Mucosa of rectum (tissue), 2 donors: ENCODE data around the gene OTOF.

Experiments used
- H3K27ac ChIP-seq, 2 donors: one replicate each; pipeline ENCODE4 v1.7.0; 2013; ENCODE audit warnings: inconsistent platforms in 2 of 2, low read depth in 2 of 2, low read length in 2 of 2
- H3K27me3 ChIP-seq, 2 donors: one replicate each; pipeline ENCODE4 v1.7.0; 2013; ENCODE audit warnings: low read length in 2 of 2; ENCODE audit not compliant: control insufficient read depth in 2 of 2, insufficient read depth in 2 of 2
- H3K36me3 ChIP-seq, 2 donors: one replicate each; pipeline ENCODE4 v1.7.0; 2013; ENCODE audit warnings: low read length in 2 of 2; ENCODE audit not compliant: control insufficient read depth in 2 of 2, insufficient read depth in 2 of 2
- H3K4me1 ChIP-seq, 2 donors: one replicate each; pipeline ENCODE4 v1.7.0; 2013; ENCODE audit warnings: low read length in 2 of 2, mild to moderate bottlenecking in 1 of 2; ENCODE audit not compliant: control insufficient read depth in 2 of 2, insufficient read depth in 2 of 2
- H3K4me3 ChIP-seq, 2 donors: one replicate each; pipeline ENCODE4 v1.7.0; 2013; ENCODE audit warnings: low read length in 2 of 2
- H3K9ac ChIP-seq, 2 donors: one replicate each; pipeline ENCODE4 v1.7.0; 2013; ENCODE audit warnings: low read length in 2 of 2, low read depth in 1 of 2, mild to moderate bottlenecking in 1 of 2
- H3K9me3 ChIP-seq, 2 donors: one replicate each; pipeline ENCODE4 v1.7.0; 2013; ENCODE audit warnings: low read length in 2 of 2; ENCODE audit not compliant: control insufficient read depth in 2 of 2
- donor health status: healthy.
- donor health status: Normal muscosa, but diverticular disease.

Gene OTOF

DNA sequence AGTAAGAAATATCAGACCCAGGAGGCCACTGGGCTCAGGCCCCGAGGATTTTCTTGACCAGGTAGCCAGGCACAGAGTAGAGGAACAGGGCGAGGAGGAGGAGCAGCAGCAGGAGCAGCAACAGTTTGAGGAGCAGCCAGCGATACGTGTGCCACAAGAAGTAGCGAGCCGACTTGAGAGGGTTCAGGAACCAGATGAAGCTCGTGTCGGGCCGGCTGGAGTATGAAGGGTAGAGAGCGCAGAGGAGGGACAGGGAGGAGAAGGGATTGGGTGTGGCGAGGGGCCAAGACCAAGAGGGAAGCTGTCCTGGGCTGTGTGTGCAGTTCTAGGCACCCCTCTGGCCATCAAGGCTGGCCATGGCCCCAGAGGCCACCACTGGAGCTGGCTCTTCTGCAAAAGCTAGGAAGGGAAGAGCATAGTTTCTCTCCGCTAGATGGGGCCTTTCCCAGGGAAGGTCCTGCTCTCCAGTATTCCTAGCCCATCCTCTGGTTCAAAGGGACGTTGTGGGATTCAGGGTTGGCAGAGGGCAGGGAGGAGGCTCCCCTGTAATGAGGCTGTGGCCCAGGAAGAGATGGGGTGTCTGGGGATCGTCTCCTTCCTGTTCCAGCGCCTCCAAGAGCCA, 17.8 kb downstream of the OTOF start:
- Histone ChIP-seq H3K27ac (no peak overlapping the region), H3K36me3 (no peaks in the 10 kb centered on the region), H3K9me3 (no peaks in the 10 kb centered on the region), H3K9ac (no peak overlapping the region), H3K4me3 (no peak overlapping the region), H3K27me3 (no peaks in the 10 kb centered on the region), H3K4me1 (peaks cover 0 to 11% of the 10 kb centered on the region in 2 donors)

DNA sequence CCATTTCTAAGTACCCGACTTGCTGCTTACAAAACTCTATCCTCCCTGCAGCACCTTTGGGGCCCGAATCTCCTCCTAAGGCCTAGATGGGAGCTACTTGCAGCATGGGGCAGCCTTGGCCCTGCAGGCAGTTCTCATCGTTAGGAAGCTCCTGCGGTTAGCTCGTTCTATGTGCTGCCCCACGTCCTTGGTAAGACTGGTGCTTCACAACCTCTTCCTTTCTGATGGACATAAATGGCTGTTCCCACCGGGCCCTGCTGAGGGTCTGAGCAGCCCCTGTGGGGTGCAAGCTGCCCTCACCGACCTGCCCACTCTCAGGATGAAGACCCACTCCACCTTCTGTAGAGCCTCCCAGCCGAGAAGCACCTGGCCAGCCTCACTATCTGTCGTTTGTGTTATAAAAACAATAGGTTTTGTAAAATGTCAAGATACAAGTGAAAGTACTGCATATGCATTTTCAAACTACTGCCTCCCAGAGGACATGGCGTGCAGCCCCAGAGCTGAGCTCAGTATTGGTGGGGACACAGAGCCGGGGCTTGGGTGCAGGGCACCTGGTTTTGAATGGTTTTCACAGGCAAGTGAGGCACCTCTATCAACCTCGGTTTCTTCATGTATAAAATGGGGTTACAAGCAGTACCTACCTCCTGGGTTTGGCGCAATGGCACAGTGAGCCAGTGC, 19.4 kb downstream of the OTOF start:
- Histone ChIP-seq H3K36me3 (no peaks in the 10 kb centered on the region), H3K27me3 (no peaks in the 10 kb centered on the region), H3K4me1 (peaks cover 0 to 11% of the 10 kb centered on the region in 2 donors), H3K27ac (no peak overlapping the region), H3K9ac (no peak overlapping the region), H3K9me3 (no peaks in the 10 kb centered on the region), H3K4me3 (no peak overlapping the region)

DNA sequence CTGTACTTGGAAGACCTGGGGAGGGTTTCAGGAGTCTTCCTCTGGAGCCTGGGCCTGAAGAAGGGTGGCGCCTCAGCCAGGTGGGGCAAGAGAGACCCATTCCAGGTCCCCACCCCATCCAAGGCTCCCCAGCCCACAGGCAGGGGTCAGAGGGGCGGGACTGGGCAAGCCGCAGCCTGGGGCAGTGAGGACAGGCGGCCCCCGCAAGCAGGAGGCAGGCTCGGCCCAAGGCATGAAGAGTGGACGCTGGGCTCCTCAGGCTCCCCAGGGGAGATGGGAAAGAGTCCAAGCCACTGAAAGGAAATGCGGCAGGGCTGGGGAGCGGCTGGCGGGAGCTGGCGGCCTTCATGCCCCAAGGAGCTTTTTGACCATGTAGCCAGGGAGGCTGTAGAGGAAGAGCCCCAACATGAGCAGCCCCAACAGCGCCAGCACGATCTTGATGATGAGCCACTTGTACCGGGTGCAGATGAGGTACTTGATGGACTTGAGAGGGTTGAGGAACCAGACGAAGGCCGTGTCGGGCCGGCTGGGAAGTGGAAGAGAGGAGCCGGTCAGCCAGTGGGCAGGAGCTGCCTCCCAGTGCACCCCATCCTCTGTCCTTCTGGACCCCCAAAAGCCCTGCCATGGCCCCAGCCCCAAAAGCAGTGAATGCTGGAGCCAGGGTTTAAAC, 20.1 kb downstream of the OTOF start:
- no peaks in the 10 kb centered on the region for H3K27me3 ChIP-seq
- no peak overlapping the region for H3K9ac ChIP-seq
- no peaks in the 10 kb centered on the region for H3K9me3 ChIP-seq
- H3K27ac ChIP-seq: no peak overlapping the region
- H3K36me3 ChIP-seq: no peaks in the 10 kb centered on the region
- H3K4me3 ChIP-seq: no peak overlapping the region
- peaks cover 0 to 11% of the 10 kb centered on the region in 2 donors for H3K4me1 ChIP-seq

DNA sequence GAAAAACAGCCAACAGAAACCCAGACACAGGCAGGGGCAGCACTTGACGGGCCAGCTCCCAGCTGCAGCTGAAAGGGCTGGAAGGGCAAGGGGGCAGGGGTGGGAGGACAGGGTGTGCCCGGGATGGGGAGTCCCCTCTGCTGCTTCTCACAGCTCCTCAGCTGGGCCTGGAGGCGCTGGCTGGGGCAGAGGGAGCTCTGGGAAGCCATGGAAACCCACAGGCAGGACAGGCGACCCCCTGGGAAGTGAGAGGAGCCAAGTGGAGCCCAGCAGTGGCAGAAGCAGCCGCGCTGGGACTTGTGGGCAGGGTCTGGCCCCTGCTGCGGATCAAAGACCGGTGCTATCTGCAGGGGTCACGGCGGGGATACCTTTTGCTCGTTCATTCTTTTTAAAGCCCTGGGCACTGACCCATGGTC, 20.7 kb downstream of the OTOF start:
- no peak overlapping the region for H3K27ac ChIP-seq
- no peaks in the 10 kb centered on the region for H3K9me3 ChIP-seq
- H3K27me3 ChIP-seq: no peaks in the 10 kb centered on the region
- H3K4me3 ChIP-seq: no peak overlapping the region
- peaks cover 0 to 11% of the 10 kb centered on the region in 2 donors for H3K4me1 ChIP-seq
- H3K36me3 ChIP-seq: no peaks in the 10 kb centered on the region
- no peak overlapping the region for H3K9ac ChIP-seq

DNA sequence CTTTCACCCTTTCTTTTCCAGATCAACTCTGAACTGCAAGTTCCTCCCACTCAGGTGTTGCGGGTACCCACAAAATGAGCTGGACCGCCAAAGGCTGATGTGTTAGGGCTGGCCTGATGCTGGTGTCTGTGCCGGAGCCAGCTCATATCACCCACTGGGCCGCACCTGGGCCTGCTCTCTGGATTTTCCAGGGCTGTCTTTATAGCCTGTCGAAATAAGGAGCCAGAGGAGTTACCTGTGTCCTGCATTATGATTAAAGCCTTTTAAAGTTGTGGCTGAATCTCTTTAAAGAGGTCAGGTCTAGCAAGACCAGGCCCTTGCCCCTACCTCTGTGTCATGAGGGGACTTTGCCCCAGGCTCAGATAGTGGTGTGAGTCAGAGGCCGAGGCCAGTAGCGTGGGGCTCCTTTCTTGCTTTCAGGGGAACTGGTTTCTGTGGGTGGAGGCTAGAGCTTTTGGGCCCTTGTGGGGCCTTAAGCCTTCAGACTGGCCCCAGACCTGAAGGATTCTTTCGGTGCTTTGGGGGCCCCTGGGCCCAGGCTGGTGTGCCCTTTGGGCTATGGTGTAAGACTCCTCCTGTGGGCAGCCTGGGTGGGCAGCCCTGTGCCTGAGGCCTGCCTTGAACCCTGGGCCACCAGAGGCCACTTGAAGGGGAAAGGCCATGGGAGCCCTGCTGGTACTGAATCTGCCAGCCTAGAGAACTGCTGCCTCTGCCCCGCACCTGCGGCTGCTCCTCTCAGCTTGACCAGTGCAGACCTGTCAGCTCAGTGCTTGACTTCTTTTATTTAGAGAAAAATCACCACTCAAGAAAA, 21.3 kb downstream of the OTOF start:
- Histone ChIP-seq H3K9ac (no peak overlapping the region), H3K36me3 (no peaks in the 10 kb centered on the region), H3K4me3 (no peak overlapping the region), H3K27ac (no peak overlapping the region), H3K27me3 (no peaks in the 10 kb centered on the region), H3K4me1 (peaks cover 0 to 11% of the 10 kb centered on the region in 2 donors), H3K9me3 (no peaks in the 10 kb centered on the region)

DNA sequence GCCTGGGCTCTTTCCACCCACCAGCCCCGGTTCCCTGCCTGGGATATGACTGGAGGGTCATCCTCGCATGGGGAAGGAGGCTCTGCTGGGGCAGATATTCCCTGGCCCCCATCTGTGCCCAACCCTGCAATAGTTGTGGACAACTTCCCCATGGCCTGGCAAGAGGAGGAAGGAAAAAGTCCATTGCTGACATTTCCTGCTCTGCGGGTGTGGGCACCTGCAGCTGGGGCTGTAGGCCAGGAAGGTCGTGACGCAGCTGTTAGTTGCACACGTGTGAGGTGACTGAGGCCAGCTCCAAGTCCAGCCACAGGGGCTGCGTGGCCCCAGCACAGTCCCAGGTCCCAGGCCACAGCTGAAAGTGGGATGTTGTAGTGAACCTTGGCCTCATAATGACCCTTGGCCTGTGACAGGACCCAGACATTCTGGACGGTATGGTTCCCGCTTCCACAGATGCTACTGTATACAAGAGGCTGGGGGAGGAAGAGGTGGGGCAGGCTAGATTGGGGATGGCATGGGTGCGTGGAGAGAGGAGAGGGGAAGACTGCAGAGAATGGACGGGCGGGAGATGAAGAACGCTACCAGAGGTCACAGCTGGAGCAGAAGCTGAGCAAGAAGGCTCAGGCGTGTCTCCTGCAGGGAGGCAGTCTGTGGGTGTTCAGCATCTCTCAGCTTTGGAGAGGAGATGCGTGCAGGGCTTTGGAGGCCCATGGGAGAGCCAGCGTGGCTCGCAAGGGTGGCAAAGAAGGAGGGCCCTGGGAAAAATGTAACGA, 22.1 kb downstream of the OTOF start:
- no peaks in the 10 kb centered on the region for H3K36me3 ChIP-seq
- H3K9ac ChIP-seq: no peak overlapping the region
- H3K4me3 ChIP-seq: no peak overlapping the region
- H3K27ac ChIP-seq: no peak overlapping the region
- H3K4me1 ChIP-seq: peaks cover 0 to 11% of the 10 kb centered on the region in 2 donors
- no peaks in the 10 kb centered on the region for H3K27me3 ChIP-seq
- H3K9me3 ChIP-seq: no peaks in the 10 kb centered on the region

DNA sequence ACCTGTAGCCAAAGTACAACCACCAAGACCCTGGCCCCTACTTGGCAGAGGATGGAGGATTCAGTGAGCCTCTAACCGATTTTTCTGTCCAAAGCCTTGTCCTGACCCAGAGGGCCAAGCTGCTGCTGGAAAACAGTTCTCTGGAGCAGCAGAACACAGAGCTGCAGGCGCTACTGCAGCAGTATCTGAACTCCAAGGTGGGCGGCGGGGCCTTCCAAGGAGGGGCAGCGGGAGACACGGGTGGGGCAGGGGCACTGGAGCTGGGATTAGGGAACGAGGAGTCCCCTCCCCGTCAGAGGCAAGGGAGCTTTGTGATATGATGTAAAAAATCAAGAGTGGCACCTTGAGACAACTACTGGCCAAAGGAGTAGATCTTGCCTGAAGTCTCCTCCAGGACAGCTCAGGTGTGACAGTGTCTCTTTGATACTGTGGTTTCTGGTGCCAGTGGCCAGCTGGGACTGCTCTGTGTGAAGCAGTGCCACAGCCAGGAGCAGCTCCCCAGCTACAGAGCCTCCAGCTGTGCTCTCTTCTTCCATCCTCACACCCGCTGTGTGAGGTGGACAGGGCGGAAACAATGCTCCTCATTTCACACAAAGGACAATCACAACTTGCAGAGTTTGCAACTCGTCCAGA, 22.8 kb downstream of the OTOF start:
- Histone ChIP-seq H3K4me3 (no peak overlapping the region), H3K36me3 (no peaks in the 10 kb centered on the region), H3K27me3 (no peaks in the 10 kb centered on the region), H3K4me1 (peaks cover 0 to 11% of the 10 kb centered on the region in 2 donors), H3K27ac (no peak overlapping the region), H3K9ac (no peak overlapping the region), H3K9me3 (no peaks in the 10 kb centered on the region)

DNA sequence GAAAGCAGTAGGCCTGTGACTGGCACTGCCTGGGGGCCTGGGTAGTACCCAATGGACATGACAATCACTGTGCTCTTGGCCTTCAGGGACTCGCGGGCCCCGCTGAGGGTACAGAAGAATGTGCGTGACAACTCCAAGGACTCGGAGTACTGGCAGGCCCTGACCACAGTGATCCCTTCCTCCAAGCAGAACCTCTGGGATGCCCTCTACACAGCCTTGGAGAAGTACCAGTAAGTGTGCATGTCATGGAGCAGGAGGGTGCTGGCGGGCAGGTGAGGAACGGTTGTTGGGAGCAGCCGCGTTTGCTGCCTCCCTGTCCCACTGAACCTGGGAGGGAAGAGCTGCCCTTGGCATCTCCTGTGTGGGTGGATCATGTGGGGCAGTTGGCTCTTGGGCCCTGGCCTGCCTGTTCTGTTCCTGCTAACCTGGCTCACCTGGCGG, 23.3 kb downstream of the OTOF start:
- H3K36me3 ChIP-seq: no peaks in the 10 kb centered on the region
- no peaks in the 10 kb centered on the region for H3K9me3 ChIP-seq
- H3K27me3 ChIP-seq: no peaks in the 10 kb centered on the region
- peaks cover 0 to 11% of the 10 kb centered on the region in 2 donors for H3K4me1 ChIP-seq
- H3K4me3 ChIP-seq: no peak overlapping the region
- no peak overlapping the region for H3K27ac ChIP-seq
- H3K9ac ChIP-seq: no peak overlapping the region
